Measurements from ENCODE around the gene AGRN.
A peak's percentile ranks its signal among the peaks of the same experiment; 100 is the strongest.
"Not testable (repeated sequence)": the region's sequence is repeated elsewhere in the genome, so short reads cannot be mapped to it uniquely, and the experiment has no call there.

AGRN gene

DNA sequence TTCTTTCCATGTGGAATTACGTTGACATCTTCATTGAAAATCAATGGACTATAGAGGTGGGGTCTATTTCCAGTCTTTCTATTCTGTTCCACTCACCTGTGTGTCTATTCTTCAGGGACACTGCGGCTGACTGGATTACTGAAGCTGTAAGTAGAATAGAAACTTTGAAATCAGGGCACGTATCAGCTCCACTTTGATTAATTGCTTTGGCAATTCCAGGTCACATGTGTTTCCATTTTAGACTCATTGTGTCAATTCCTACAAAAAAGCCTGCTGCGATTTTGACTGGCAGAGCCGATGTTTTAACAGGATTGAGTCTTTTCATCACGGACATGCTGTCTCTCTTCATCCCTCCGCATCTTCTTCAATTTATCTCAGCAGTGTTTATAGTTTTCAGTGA lies 75.1 kb downstream of the AGRN start:
- DNase-seq = no peak

DNA sequence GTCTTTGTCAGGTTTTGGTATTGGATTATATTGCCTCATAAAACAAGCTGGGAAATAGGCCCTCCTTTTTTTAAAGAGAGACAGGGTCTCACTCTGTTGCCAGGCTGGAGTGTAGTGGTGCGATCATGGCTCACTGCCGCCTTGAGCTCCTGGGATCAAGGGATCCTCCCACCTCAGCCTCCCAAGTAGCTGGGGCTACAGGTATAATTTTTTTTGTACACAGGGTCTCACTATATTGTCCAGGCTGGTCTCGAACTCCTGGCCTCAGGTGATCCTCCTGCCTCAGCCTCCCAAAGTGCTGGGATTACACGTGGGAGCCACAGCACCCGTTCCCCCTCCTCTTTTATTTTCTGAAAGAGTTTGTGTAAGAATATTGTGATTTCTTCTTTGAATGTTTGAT lies 76.2 kb downstream of the AGRN start:
- DNase-seq = not testable (repeated sequence)

DNA sequence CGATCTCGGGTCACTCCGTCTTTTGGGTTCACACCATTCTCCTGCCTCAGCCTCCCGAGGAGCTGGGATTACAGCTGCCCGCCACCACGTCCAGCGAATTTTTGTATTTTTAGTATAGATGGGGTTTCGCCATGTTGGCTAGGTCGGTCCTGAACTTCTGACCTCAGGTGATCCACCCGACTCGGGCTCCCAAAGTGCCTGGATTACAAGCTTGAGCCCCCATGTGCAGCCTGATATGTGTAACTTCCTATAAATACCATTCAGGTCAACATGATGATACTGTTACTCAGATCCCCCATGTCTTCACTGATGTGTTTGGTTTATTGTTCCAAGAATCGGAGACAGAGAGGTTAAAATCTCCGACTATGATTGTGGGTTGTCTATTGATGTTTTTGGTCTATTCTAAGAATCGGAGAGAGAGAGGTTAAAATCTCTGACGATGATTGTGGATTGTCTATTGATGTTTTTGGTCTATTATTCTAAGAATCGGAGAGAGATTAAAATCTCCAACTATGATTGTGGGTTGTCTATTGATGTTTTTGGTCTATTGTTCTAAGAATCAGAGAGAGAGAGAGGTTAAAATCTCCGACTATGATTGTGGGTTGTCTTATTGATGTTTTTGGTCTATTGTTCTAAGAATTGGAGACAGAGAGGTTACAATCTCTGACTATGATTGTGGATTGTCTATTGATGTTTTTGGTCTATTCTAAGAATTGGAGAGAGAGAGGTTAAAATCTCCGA lies 78.9 kb downstream of the AGRN start:
- peak in 1 of 5 donors; percentile 78 for DNase-seq

DNA sequence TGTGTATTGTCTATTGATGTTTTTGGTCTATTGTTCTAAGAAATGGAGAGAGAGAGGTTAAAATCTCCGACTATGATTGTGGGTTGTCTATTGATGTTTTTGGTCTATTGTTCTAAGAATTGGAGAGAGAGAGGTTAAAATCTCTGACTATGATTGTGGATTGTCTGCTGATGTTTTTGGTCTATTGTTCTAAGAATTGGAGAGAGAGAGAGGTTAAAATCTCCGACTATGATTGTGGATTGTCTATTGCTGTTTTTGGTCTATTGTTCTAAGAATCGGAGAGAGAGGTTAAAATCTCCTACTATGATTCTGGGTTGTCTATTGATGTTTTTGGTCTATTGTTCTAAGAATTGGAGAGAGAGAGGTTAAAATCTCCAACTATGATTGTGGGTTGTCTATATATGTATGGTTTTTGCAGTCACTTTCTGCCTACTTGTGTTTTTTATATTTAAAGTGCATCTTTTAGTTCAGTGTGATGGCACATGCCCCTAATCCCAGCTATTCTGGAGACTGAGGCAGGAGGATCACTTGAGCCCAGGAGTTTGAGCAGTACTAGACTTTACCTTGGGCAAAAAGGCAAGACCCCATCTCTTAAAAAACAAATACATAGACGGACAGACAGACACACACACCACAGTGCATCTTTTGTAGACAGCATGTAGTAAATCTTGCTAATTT lies 79.7 kb downstream of the AGRN start:
- DNase-seq = peak in 1 of 5 donors; percentile 73

DNA sequence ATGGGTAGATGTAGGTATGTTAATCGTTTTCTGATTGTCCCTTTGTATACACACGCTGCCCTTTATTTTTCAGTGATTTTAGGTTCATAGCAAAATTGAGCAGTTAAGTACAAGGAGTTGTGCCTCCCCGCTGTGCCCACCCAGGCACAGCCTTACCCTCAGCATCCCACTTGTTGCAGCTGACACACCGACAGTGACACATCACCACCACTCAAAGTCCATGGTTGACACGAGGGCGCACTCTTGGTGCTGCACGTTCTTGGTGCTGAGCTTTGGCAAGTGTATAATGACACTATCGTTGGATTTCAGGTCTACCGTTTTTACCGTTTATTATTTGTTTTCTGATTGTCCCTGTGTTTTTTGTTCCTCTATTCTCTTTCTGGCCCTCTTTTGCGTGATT lies 80.4 kb downstream of the AGRN start:
- no peak for DNase-seq

DNA sequence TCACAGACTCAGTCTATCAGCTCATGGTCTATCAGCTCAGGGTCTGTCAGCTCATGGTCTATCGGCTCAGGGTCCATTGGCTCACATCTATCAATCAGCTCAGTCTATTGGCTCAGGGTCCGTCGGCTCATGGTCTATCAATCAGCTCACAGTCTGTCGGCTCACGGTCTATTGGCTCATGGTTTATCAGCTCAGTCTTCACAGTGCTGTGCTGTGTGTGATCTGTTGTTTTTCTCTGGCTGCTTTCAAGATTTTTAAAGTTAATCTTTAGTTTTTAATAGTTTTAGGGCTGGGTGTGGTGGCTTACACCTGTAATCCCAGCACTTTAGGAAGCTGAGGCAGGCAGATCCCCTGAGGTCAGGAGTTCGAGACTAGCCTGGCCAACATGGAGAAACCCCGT lies 81.6 kb downstream of the AGRN start:
- no peak for DNase-seq

DNA sequence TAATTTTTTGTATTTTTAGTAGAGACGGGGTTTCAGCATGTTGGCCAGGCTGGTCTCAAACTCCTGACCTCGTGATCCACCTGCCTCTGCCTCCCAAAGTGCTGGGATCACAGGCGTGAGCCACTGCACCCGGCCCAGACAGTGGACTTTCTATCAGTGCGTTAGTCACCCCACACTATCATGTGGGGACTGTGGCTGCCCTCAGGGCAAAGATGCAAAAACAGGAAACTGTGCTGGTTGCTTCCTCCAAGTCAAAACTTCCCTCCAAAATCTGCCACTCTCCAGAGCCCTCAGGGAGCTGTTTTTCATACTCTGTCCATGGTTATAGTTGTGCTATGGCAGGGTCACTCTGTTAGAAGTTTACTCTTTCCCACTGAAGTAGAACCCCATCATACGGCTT lies 84.2 kb downstream of the AGRN start:
- peak in 1 of 5 donors; percentile 35 for DNase-seq
